Measurements from ENCODE around the gene POPDC2.

Gene POPDC2

GRCh38 chr3:119639494-119640350, 20.7 kb downstream of the POPDC2 start:
- DNase-seq (ENCODE audit: low spot score): no peak

DNA sequence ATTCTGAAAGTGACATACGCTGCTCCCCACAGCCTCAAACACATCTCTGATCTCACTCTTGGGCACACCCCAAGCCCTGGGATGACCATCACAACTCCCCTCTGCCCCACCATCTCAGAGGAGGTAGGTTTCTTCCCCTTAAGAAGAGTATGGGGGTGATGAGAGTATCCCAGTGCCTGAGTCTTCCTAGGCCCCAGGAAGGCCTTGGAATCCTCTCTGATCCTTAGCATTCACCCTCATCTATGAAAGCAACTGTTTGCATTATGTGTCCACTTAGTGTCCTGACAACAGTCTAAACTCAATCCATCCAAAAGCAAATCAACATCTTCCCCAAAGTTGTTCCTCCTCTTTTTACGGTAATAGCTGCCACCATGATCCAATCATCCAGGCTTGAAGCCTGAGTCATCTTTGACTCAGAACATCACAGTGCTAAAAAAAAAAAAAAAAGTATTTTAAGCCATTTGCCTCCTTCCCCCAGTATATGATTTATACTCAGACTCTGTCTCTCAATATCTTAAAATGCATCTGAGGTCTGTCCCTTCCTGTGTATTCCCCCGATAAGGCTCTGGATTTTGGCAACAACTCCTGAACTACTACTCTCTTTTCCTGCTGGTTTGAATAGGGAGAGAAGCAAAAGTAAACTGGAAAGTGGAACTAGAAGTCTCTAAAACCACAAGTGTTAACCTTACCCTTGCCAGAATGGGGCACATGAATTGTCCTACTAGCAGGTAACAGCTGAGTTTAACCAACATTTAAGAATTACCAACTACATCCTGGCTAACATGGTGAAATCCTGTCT, 22.5 kb downstream of the POPDC2 start:
- no peak for DNase-seq (ENCODE audit: low spot score)

DNA sequence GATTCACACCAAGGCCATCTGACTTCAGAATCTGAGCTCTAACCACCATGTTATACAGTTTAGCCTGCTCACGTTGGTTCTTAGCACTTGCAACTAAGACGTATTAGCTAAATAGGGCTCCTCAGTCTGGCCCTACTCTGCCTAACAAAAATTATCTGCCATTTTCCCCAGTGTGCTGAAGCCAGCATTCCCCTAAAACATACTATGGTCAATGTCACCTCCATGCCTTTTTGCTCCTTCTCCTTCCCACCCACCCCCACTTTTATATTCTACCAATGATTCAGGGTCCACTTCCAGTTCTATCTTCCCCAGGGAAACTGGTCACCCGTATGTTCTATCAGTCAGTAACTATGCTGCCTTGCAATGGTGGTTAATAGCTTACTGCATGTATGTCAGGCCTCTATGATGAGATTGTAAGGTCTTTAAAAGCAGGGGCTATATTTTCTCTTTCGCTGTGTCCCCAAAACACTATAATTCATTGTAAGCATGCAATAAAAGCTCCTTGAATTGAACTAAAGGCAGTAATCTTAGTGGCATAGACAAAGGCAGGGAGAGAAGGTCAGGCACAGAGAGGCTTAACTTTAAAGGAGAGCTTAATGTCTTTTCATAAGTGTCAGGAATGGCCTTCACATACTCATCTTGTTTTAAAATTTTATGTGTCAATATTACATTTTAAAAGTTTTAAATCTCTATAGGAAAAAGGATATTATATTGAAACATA, 23.3 kb downstream of the POPDC2 start:
- DNase-seq (ENCODE audit: low spot score): no peak

- no peak for DNase-seq (ENCODE audit: low spot score)
Measured at GRCh38 chr3:119636249-119636648, 24.1 kb downstream of the POPDC2 start.

- DNase-seq (ENCODE audit: low spot score): no peak
Measured at GRCh38 chr3:119635719-119636118, 24.7 kb downstream of the POPDC2 start.

DNA sequence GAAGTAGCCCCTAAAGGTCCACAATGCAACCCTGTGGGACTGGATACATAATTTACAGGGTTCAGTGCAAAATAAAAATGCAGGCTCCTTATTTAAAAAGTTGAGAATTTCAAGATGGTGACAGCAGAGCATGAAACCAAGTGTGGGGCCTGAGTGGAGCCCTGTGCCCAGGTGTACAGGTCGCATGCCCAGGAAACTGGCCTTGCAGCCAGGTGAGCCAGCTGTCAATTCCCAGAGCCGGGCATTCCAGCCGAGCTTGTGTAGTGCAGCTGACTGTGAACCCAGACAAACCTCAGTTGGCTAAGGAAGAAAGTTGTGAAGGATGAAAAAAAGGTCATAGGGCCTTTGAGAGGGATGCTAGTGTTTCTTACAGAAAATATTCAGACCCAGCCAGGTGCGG, 27.6 kb downstream of the POPDC2 start:
- DNase-seq (ENCODE audit: low spot score): no peak

GRCh38 chr3:119632216-119632615, 28.2 kb downstream of the POPDC2 start:
- no peak for DNase-seq (ENCODE audit: low spot score)

GRCh38 chr3:119631516-119631915, 28.9 kb downstream of the POPDC2 start:
- no peak for DNase-seq (ENCODE audit: low spot score)

DNA sequence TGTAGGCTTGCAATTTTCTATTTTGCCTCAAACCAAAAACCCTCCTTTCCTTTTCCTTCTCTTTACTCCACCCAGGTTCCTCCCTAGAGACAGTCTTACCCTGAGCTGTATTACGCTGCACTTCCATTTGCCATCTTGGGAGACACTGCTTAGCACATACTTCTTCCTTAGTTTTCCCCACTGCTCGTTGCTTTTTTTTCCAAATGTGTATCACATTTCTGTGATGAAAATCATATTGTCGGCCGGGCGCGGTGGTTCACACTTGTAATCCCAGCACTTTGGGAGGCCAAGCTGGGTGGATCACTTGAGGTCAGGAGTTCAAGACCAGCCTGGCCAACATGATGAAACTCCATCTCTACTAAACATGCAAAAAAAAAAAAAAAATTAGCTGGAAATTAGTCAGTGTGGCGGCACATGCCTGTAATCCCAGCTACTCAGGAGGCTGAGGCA, 29.5 kb downstream of the POPDC2 start:
- DNase-seq (ENCODE audit: low spot score): no peak

DNA sequence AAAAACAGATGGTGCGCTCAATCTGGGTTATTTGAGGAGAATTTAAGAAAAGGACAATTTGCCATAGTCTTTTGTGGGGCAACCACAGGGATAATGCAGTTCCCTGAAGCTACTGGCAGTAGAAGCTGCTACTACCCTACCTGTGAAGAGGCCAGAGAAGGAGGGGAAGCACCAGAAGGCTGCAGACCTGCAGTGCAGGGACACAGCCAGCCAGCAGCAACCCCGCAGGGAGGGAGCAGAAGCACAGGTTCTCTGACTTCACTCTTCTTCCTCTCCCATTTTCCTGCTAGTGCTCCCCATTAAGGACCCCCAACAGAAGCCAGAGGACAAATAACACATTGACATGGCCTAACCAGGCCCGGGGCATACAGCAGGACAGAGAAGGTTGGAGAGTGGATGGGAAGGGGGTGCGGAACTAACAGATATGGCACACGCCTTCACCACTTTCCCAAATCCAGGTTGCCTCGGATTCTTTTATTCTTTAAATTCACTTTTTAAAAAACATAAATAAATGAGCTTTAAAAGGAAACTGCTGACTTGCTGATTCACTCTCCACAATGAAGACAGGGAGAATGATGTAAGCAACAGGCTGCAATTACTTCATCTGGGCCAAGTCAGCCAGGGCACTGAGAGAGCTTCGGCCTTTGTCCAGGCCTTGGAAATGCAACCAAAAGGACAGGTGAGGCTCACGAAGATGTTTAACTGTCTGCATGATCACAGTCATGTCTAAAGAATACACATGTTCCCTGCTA, 30.1 kb downstream of the POPDC2 start:
- no peak for DNase-seq (ENCODE audit: low spot score)

DNA sequence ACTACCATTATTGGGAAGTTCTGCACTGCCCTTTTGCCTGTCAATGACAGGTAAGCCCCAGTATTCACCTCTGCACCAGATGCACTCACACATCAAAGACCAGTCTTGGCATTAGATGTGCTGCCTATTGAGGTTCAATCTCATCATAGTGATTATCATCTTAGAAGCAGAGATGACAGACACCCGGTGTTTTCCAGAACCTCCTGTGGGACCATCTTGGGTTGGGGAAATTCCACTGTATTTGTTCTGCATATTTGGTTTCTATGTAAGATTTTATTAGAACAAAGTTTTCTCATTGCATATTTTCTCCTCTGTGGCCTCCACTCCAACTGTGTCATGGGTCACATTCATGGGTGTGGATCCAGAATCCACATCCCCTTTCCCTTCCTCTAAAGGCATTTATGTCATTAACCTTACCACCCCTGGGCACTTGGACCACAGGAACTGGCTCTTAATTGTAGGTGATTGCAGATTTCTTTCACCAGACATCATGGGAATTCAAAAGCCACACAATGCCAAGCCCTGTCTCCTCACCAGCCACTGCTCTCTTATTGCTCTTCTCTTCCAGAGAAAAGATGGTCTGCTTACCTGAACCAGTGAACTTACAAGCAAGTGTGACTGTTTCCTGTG, 31.5 kb downstream of the POPDC2 start:
- no peak for DNase-seq (ENCODE audit: low spot score)

DNA sequence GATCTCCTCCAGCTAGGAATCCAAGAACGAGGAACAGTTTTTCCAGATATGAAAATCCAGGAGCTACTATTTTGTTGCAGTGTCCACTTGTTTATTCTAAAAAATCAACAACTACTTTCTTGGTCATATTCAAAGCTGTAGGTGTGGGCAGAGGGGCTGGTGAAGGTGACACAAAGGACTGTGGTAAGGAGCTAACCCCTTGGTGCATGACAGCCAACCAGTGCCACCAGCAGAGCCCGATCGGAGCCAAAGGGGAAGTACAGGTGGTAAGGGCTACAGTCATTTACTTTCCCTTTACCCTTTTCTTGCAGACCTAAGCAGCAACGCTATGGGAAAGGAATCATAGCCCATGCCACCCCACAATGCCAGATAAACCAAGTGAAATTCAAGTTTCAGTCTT, 32.0 kb downstream of the POPDC2 start:
- DNase-seq (ENCODE audit: low spot score): no peak

DNA sequence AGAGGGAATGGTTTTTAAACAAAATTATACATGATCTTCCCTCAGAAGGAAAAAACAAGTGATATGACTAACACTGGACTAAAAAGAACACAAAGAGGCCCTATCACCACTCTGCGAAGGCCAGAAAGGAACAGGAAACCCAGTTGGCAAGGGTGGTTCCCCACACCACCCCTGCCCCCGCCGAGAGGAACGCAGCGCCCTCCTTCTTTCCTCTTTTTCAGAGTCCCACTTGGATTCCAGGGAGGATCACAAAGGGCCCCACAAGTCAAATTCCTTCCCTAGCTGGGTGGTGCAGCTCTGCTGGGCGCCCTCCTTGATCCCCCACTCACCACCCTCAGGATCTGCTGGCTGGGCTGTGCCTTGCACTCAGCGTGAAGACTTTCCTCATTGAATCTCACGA, 32.9 kb downstream of the POPDC2 start:
- DNase-seq (ENCODE audit: low spot score): no peak

DNA sequence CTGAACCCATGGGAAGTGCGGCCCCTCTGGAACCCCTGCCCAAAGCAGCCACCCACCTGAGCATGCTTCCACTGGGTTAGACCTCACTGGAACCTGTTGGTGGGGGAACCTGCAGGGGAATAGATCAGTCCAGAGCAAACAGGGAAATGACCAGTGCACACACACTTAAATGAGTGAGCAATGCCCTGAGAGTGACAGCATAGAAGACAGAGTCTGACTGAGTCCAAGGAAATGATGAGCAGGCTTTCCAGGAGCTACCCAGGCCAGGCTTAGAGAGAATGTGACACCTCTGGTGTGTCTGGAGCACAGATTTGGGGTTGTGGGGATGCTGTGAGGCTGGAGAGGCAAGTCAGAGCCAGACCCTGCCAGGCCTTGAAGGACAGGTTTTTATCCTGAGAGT, 34.2 kb downstream of the POPDC2 start:
- DNase-seq (ENCODE audit: low spot score): no peak

- no peak for DNase-seq (ENCODE audit: low spot score)
Measured at GRCh38 chr3:119625451-119626153, 34.8 kb downstream of the POPDC2 start.

GRCh38 chr3:119624002-119624720, 36.2 kb downstream of the POPDC2 start:
- no peak for DNase-seq (ENCODE audit: low spot score)

DNA sequence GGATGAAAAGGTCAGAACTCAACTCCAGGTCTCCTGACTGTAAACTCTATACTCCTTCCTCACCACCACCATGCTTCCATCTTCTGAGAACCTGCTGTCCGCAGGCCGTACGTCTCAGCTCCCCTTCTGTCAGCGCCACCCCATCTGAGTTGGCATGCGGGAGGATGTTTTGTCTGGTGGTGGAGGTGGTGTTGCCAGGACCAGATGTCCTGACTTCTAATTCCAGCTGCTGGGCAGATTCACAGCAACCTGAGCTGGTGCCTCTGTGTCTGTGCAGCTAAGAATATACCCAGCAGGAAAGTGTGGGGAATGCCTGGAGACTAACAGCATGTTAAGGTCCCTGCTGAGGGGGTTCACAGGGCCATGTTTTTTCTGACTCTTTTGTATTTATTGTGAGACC, 39.5 kb downstream of the POPDC2 start:
- DNase-seq (ENCODE audit: low spot score): no peak

- DNase-seq (ENCODE audit: low spot score): no peak
Measured at GRCh38 chr3:119619094-119619493, 41.3 kb downstream of the POPDC2 start.

DNA sequence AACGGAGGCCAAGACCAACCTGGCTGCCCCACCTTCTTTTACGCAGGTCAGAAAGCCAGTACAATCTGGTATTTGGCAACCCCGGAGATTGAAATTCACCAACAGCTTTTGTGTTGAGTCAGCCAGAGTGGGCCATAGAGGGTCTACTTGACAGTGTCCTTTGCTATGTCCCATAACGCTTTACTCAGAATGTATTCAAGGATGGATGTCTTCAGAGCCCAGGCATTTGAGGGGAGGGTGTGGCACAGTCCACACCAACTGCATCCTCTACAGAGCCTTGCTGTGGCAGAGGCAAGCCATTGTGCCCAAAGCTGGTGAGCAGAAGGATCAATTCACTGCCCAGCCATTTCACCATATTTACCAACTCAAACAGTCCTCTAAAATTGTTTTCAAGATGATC, 44.3 kb downstream of the POPDC2 start:
- DNase-seq (ENCODE audit: low spot score): no peak

DNA sequence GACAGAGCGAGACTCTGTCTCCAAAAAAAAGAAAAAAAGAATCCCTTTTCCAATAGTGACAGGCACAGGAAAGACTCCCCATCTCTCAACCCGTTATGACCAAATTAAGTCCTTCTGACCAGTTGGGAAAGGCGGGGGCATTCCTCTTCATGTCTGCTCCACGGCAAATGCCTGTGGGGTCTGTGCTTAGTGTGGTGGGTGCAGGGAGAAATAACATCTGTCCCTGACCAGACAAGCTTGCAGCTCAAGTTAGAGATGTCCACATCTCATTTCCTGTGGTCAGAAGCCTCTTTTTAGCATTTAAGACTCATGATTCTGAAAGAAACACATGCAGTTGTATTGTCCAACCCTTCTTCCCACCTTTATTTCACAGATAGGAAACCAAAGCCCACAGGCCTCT, 46.5 kb downstream of the POPDC2 start:
- DNase-seq (ENCODE audit: low spot score): no peak

Measured in iPS-NIHi11 (cell line).